IMR-90 (cell line): ENCODE data around the gene COX7A1. TPM values are rescaled to one million over a fixed set of nuclear protein-coding genes. Genes with fewer than 3 reads are reported as not detected.

Experiments
- ATAC-seq: fragments of 200-7000 bp; cut with Tn5 transposase; 2 replicates; pipeline ENCODE4 v1.9.1; 2020; ENCODE audit warnings: low read depth, mild to moderate bottlenecking, moderate library complexity
- BruUV-seq: library from RNA; stranded (reverse); fragments of 400-500 nt; replicated peaks from 2 replicates; lab custom pipeline; 2021; lab: Mats Ljungman, UMichigan
- CTCF ChIA-PET: fragments of 300-600 bp; formaldehyde crosslinking; extraction: SDS; loops from one replicate; lab custom pipeline; 2021; ENCODE audit warnings: antibody characterized with exemption; lab: Yijun Ruan, JAX
- POLR2A ChIA-PET: fragments of 300-600 bp; sonication (Branson Sonifier 250); formaldehyde crosslinking; loops from one replicate; lab custom pipeline; 2022; ENCODE audit warnings: antibody characterized with exemption; ENCODE audit not compliant: unreplicated experiment; lab: Charles Lee
- DNase-seq: peaks from one replicate; pipeline ENCODE4 v3.0.0; 2013
- H2AFZ ChIP-seq: replicated peaks from 2 replicates; pipeline ENCODE3; 2013; ENCODE audit warnings: low read length, mild to moderate bottlenecking; ENCODE audit not compliant: poor library complexity
- H2AK5ac ChIP-seq: 2 replicates; pipeline ENCODE4 v1.6.1; 2013; ENCODE audit warnings: low read depth, low read length, inconsistent platforms
- H2AK9ac ChIP-seq: replicated peaks from 2 replicates; pipeline ENCODE3; 2013; ENCODE audit warnings: mild to moderate bottlenecking, low read depth, low read length, moderate library complexity; ENCODE audit not compliant: poor library complexity
- H2BK120ac ChIP-seq: 2 replicates; pipeline ENCODE4 v1.6.1; 2013; ENCODE audit warnings: low read depth, low read length, inconsistent platforms
- H2BK15ac ChIP-seq: 3 replicates; pipeline ENCODE4 v1.6.1; 2013; ENCODE audit warnings: low read depth, low read length, inconsistent platforms
- H2BK20ac ChIP-seq: 2 replicates; pipeline ENCODE4 v1.6.1; 2013; ENCODE audit warnings: low read depth, mild to moderate bottlenecking, inconsistent platforms, low read length, moderate library complexity
- H2BK5ac ChIP-seq: 2 replicates; pipeline ENCODE4 v1.6.1; 2013; ENCODE audit warnings: mild to moderate bottlenecking, low read depth, low read length, inconsistent platforms; ENCODE audit not compliant: poor library complexity, severe bottlenecking
- H3K14ac ChIP-seq: replicated peaks from 2 replicates; pipeline ENCODE4 v1.6.1; 2013; ENCODE audit warnings: low read depth, low read length, inconsistent platforms
- H3K18ac ChIP-seq: 2 replicates; pipeline ENCODE4 v1.6.1; 2013; ENCODE audit warnings: low read depth, low read length, control low read depth
- H3K23ac ChIP-seq: 2 replicates; pipeline ENCODE4 v1.6.1; 2013; ENCODE audit warnings: low read depth, low read length, inconsistent platforms
- H3K27ac ChIP-seq: 2 replicates; pipeline ENCODE4 v1.5.1; 2013; ENCODE audit warnings: mild to moderate bottlenecking, control low read depth, low read length; ENCODE audit not compliant: insufficient read depth
- H3K27me3 ChIP-seq: 2 replicates; pipeline ENCODE4 v1.6.1; 2013; ENCODE audit warnings: low read length; ENCODE audit not compliant: control insufficient read depth, insufficient read depth
- H3K36me3 ChIP-seq: 2 replicates; pipeline ENCODE4 v1.6.1; 2013; ENCODE audit warnings: low read length, mixed read lengths; ENCODE audit not compliant: control insufficient read depth, insufficient read depth
- H3K4ac ChIP-seq: 2 replicates; pipeline ENCODE4 v1.6.1; 2013; ENCODE audit warnings: low read depth, low read length, inconsistent platforms
- H3K4me1 ChIP-seq: 2 replicates; pipeline ENCODE4 v1.6.1; 2013; ENCODE audit warnings: low read length, mixed read lengths; ENCODE audit not compliant: control insufficient read depth, insufficient read depth
- H3K4me2 ChIP-seq: 2 replicates; pipeline ENCODE4 v1.6.1; 2013; ENCODE audit warnings: low read depth, mild to moderate bottlenecking, control low read depth, low read length, moderate library complexity
- H3K4me3 ChIP-seq: 2 replicates; pipeline ENCODE4 v1.5.1; 2013; ENCODE audit warnings: low read depth, mild to moderate bottlenecking, control low read depth, low read length, moderate library complexity; ENCODE audit not compliant: insufficient read depth
- H3K56ac ChIP-seq: 2 replicates; pipeline ENCODE4 v1.6.1; 2013; ENCODE audit warnings: low read length, inconsistent platforms; ENCODE audit not compliant: insufficient read depth; ENCODE audit errors: extremely low read depth
- H3K79me1 ChIP-seq, 2 experiments: 2 replicates each; pipeline ENCODE4 v1.6.1; 2013; ENCODE audit warnings: low read length in 2 of 2, inconsistent platforms in 1 of 2, low read depth in 1 of 2
- H3K9ac ChIP-seq: 2 replicates; pipeline ENCODE4 v1.6.1; 2013; ENCODE audit warnings: low read depth, low read length, control low read depth
- H3K9me1 ChIP-seq: 2 replicates; pipeline ENCODE4 v1.6.1; 2013; ENCODE audit warnings: low read length, inconsistent platforms; ENCODE audit not compliant: insufficient read depth
- H3K9me3 ChIP-seq: 2 replicates; pipeline ENCODE4 v1.6.1; 2013; ENCODE audit warnings: low read length; ENCODE audit not compliant: control insufficient read depth, insufficient read depth
- H4K20me1 ChIP-seq: 2 replicates; pipeline ENCODE4 v1.6.1; 2013; ENCODE audit warnings: low read length, inconsistent platforms; ENCODE audit not compliant: insufficient read depth
- H4K5ac ChIP-seq: 2 replicates; pipeline ENCODE4 v1.6.1; 2013; ENCODE audit warnings: mild to moderate bottlenecking, low read depth, low read length, control low read depth
- H4K8ac ChIP-seq, 2 experiments: 2 replicates each; pipeline ENCODE4 v1.6.1; 2013; ENCODE audit warnings: low read depth in 2 of 2, low read length in 2 of 2, control low read depth in 1 of 2, inconsistent platforms in 1 of 2
- H4K91ac ChIP-seq: 2 replicates; pipeline ENCODE4 v1.6.1; 2013; ENCODE audit warnings: low read depth, low read length, inconsistent platforms; ENCODE audit not compliant: insufficient read depth
- CHD1 ChIP-seq: IDR thresholded peaks from 2 replicates; pipeline ENCODE4 v1.6.1; 2012; ENCODE audit warnings: low read depth, low read length, improper control_type of control experiment
- FOS ChIP-seq: fragments of 150-350 bp; IDR thresholded peaks from 2 replicates; pipeline ENCODE4 v1.6.1; 2016; ENCODE audit warnings: low read depth, low read length
- MXI1 ChIP-seq: IDR thresholded peaks from 2 replicates; pipeline ENCODE4 v1.6.1; 2012; ENCODE audit warnings: low read depth, mild to moderate bottlenecking, low read length, moderate library complexity, borderline replicate concordance
- NFE2L2 ChIP-seq: fragments of 150-350 bp; IDR thresholded peaks from 2 replicates; pipeline ENCODE4 v1.6.1; 2016; ENCODE audit warnings: low read depth, mild to moderate bottlenecking, low read length
- POLR2A ChIP-seq: IDR thresholded peaks from 2 replicates; pipeline ENCODE4 v1.6.1; 2012; ENCODE audit warnings: mild to moderate bottlenecking, low read depth, low read length
- RAD21 ChIP-seq: IDR thresholded peaks from 2 replicates; pipeline ENCODE4 v1.6.1; 2012; ENCODE audit warnings: low read length, improper control_type of control experiment
- USF2 ChIP-seq: fragments of 150-350 bp; IDR thresholded peaks from 2 replicates; pipeline ENCODE4 v1.6.1; 2017; ENCODE audit warnings: mild to moderate bottlenecking, antibody characterized with exemption, low read length, low read depth
- WGBS, 2 experiments: methylation state at CpG; one replicate each; pipeline versions ENCODE4 v1.1.5 to v1.1.7; 2013; ENCODE audit warnings: missing lambda C conversion rate in 2 of 2; ENCODE audit not compliant: insufficient read length in 1 of 2; ENCODE audit errors: extremely low coverage in 2 of 2; 5-methylcytosine and 5-hydroxymethylcytosine counted together
- dilution Hi-C: fragments of 300-500 bp; cut with HindIII; formaldehyde crosslinking; loops from one replicate; pipeline ENCODE4 v1.14.3; 2018; ENCODE audit warnings: low sequenced_read_pairs; ENCODE audit not compliant: unreplicated experiment
- in situ Hi-C: fragments of 300-500 bp; cut with MboI; formaldehyde crosslinking; loops from 3 replicates; pipeline ENCODE4 v1.14.3; 2019; ENCODE audit warnings: low sequenced_read_pairs, inconsistent platforms, mixed read lengths
- intact Hi-C: fragments of 100-400 bp; cut with micrococcal nuclease; formaldehyde crosslinking; loops from 2 replicates; pipeline ENCODE4 v1.10.0; 2022
- polyA plus RNA-seq, 3 experiments: library from polyadenylated mRNA; depleted of rRNA; stranded (reverse); fragments of >200 nt; gene quantifications; 2 replicates each; pipeline ENCODE4 v1.2.3, GENCODE V29; 2012; ENCODE audit warnings: low replicate concordance in 1 of 3
- total RNA-seq: library from RNA; depleted of rRNA; stranded (reverse); fragments of >200 nt; gene quantifications from 2 replicates; pipeline ENCODE4 v1.2.3, GENCODE V29; 2012

COX7A1 gene
- total and polyA plus RNA-seq, 2 of the 4 experiments (the other 2 are of a cell fraction) = 0.54 to 6.9 TPM

GRCh38 chr19:36141039-36141927 lies 11.0 kb downstream of the COX7A1 start:
- H3K27ac ChIP-seq = no peak overlapping the region; the same call in 1 of the 2 replicates

More at GRCh38 chr19:36141039-36141927, 11.0 kb downstream of the COX7A1 start:
- ChIA-PET CTCF (interaction anchor here (1.4 kb wide), 1 partner anchor 12 kb away, joined by 3 read pairs; no protein-coding TSS in a partner anchor), POLR2A (no interaction called here)
- no peak overlapping the region for H3K56ac ChIP-seq
- peak overlapping the region in 1 of 2 experiments; percentile 93; a peak in 2 of 4 replicates for H4K8ac ChIP-seq
- H3K36me3 ChIP-seq = peaks cover 33% of the 10 kb centered on the region
- peak; percentile 76 for DNase-seq
- no peaks in the 10 kb centered on the region for H3K9me3 ChIP-seq
- dilution Hi-C loops = no loop called here
- H3K4me1 ChIP-seq = peaks cover 10% of the 10 kb centered on the region
- H3K4ac ChIP-seq = peak overlapping the region; percentile 99; the same call in 1 of the 2 replicates
- 0 out of 2 replicates have a peak overlapping the region, but pooled peaks have one; percentile 19 for H3K14ac ChIP-seq
- no peak overlapping the region for H2BK15ac ChIP-seq
- H3K23ac ChIP-seq = no peak overlapping the region
- H3K4me2 ChIP-seq = peak overlapping the region; percentile 71
- no peak overlapping the region for H4K5ac ChIP-seq
- peaks cover 35% of the 10 kb centered on the region for H4K20me1 ChIP-seq
- ATAC-seq = peak; percentile 82
- H2BK20ac ChIP-seq = no peak overlapping the region
- no TSS peak for BruUV-seq
- 0 out of 2 replicates have a peak overlapping the region, but pooled peaks have one; percentile 99 for H3K9ac ChIP-seq
- no peak overlapping the region for H4K91ac ChIP-seq
- peak overlapping the region; percentile 70 for H2AK5ac ChIP-seq
- no peak overlapping the region for H2BK120ac ChIP-seq
- peaks cover 40 to 54% of the 10 kb centered on the region in 2 experiments for H3K79me1 ChIP-seq
- peak overlapping the region; percentile 40 for H2AFZ ChIP-seq
- WGBS, 2 experiments = 55% methylated on average over 10 of the region's 42 CpGs; no CpG with 5 or more reads in 1 of the 2 experiments
- H3K27me3 ChIP-seq = no peaks in the 10 kb centered on the region
- peaks cover 13% of the 10 kb centered on the region for H3K9me1 ChIP-seq
- H2AK9ac ChIP-seq = peak overlapping the region; percentile 91
- in situ Hi-C loops = no loop called here
- peak overlapping the region; percentile 96 for H3K4me3 ChIP-seq
- intact Hi-C loops = loop anchor here (2.0 kb wide), 1 partner anchor 26 kb away; the partner anchor contains the start of genes POLR2I and TBCB
- H2BK5ac ChIP-seq = peak overlapping the region; percentile 92
- no peak for TF ChIP-seq NFE2L2
- no peak for TF ChIP-seq FOS
- no peak for TF ChIP-seq USF2
- no peak; the same call in 1 of the 2 replicates for TF ChIP-seq MXI1
- no peak for TF ChIP-seq RAD21
- TF ChIP-seq CHD1 = no peak
- TF ChIP-seq POLR2A = no peak
- H3K18ac ChIP-seq = no peak overlapping the region
